Neural cell (in vitro differentiated cells): ENCODE results near the gene ZNF322.
"Not testable (repeated sequence)": the region's sequence is repeated elsewhere in the genome, so short reads cannot be mapped to it uniquely, and the experiment has no call there.

Experiments
- EZH2 ChIP-seq: fragments of 200-600, 300-800 bp; shearing (Covaris generic), sonication (generic); IDR thresholded peaks from 2 replicates; pipeline ENCODE4 v1.6.1; 2014; ENCODE audit warnings: antibody characterized with exemption, low read length, borderline replicate concordance, mild to moderate bottlenecking; ENCODE audit not compliant: insufficient read depth, poor library complexity, severe bottlenecking
- TF ChIP-seq, protein P1 (sequence below): fragments of 450-650 bp; IDR thresholded peaks from 2 replicates; pipeline ENCODE4 v1.5.1; 2014; ENCODE audit warnings: antibody characterized with exemption, mild to moderate bottlenecking, moderate library complexity; ENCODE audit not compliant: poor library complexity, severe bottlenecking

- TF ChIP-seq, protein P1, sequence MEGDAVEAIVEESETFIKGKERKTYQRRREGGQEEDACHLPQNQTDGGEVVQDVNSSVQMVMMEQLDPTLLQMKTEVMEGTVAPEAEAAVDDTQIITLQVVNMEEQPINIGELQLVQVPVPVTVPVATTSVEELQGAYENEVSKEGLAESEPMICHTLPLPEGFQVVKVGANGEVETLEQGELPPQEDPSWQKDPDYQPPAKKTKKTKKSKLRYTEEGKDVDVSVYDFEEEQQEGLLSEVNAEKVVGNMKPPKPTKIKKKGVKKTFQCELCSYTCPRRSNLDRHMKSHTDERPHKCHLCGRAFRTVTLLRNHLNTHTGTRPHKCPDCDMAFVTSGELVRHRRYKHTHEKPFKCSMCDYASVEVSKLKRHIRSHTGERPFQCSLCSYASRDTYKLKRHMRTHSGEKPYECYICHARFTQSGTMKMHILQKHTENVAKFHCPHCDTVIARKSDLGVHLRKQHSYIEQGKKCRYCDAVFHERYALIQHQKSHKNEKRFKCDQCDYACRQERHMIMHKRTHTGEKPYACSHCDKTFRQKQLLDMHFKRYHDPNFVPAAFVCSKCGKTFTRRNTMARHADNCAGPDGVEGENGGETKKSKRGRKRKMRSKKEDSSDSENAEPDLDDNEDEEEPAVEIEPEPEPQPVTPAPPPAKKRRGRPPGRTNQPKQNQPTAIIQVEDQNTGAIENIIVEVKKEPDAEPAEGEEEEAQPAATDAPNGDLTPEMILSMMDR, result not testable (repeated sequence)
- TF ChIP-seq EZH2, result not testable (repeated sequence)
Measured at GRCh38 chr6:26689324-26689947, 29.9 kb upstream of the ZNF322 start.
